AG04449 (cell line): ENCODE data around the gene NHSL1.
"Not testable (repeated sequence)": the region's sequence is repeated elsewhere in the genome, so short reads cannot be mapped to it uniquely, and the experiment has no call there.

Experiments
- CTCF ChIA-PET: fragments of 350-600 bp; formaldehyde crosslinking; extraction: SDS; loops from one replicate; lab custom pipeline; 2021; ENCODE audit warnings: antibody characterized with exemption; lab: Yijun Ruan, JAX
- POLR2A ChIA-PET: fragments of 400-600, 350-600 bp; formaldehyde crosslinking; extraction: SDS; loops from one replicate; lab custom pipeline; 2020; ENCODE audit warnings: antibody characterized with exemption, inconsistent platforms; lab: Yijun Ruan, JAX
- DNase-seq: peaks from one replicate; pipeline ENCODE4 v3.0.0-alpha.2; 2010; ENCODE audit warnings: low read depth, low spot score
- H3K4me3 ChIP-seq: 2 replicates; pipeline ENCODE4 v1.5.1; 2011; ENCODE audit warnings: low read depth, mild to moderate bottlenecking, control low read depth, low read length
- TF ChIP-seq, protein P1 (sequence below): IDR thresholded peaks from one replicate; pipeline ENCODE4 v1.5.1; 2011; ENCODE audit warnings: mild to moderate bottlenecking, moderate library complexity, low read length, control low read depth, inconsistent platforms; ENCODE audit not compliant: insufficient read depth; ENCODE audit errors: missing control alignments

NHSL1 gene

DNA sequence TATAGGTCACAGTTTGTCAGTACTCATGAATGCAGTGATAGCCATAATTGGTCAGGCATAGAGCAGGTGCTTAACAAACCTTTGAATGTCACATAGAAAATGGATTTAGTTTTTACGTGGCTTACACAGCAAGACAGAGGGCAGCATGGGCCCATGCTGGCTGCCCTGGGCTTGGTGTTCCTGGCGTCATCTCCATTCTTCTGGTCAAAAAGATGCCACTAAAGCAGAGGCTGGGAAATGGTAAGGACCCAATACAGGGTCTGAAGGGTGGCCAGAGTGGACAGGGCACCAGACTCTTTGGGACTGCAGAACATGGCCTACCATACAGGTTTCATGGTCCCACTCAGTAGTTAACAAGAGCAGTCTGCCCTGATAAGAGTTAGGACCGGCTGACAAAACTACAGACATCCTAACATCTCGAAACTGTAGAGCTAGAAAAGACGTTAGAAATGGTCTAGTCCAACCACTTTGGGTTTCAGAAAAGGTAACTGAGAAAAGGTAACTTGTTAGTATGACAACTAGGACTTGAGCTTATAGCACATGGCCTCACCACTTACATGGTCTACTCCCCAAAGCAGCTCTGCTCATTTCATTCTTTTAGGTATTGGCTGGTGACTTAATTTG, 72.7 kb downstream of the NHSL1 start:
- TF ChIP-seq, protein P1, sequence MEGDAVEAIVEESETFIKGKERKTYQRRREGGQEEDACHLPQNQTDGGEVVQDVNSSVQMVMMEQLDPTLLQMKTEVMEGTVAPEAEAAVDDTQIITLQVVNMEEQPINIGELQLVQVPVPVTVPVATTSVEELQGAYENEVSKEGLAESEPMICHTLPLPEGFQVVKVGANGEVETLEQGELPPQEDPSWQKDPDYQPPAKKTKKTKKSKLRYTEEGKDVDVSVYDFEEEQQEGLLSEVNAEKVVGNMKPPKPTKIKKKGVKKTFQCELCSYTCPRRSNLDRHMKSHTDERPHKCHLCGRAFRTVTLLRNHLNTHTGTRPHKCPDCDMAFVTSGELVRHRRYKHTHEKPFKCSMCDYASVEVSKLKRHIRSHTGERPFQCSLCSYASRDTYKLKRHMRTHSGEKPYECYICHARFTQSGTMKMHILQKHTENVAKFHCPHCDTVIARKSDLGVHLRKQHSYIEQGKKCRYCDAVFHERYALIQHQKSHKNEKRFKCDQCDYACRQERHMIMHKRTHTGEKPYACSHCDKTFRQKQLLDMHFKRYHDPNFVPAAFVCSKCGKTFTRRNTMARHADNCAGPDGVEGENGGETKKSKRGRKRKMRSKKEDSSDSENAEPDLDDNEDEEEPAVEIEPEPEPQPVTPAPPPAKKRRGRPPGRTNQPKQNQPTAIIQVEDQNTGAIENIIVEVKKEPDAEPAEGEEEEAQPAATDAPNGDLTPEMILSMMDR, result no peak
- DNase-seq, result no peak
- CTCF ChIA-PET, result interaction anchor here (0.8 to 9.4 kb wide), 12 partner anchors 14 to 424 kb away, joined by 3 to 121 read pairs (median 18); no protein-coding TSS in a partner anchor
- no peak overlapping the region for H3K4me3 ChIP-seq
- POLR2A ChIA-PET, result no interaction called here

GRCh38 chr6:138425256-138425655, 74.0 kb downstream of the NHSL1 start:
- POLR2A ChIA-PET, DNase-seq, H3K4me3 ChIP-seq: not testable (repeated sequence)
- CTCF ChIA-PET, result interaction anchor here (5.7 to 9.4 kb wide), 4 partner anchors 83 to 309 kb away, joined by 35 to 121 read pairs (median 93); no protein-coding TSS in a partner anchor

DNA sequence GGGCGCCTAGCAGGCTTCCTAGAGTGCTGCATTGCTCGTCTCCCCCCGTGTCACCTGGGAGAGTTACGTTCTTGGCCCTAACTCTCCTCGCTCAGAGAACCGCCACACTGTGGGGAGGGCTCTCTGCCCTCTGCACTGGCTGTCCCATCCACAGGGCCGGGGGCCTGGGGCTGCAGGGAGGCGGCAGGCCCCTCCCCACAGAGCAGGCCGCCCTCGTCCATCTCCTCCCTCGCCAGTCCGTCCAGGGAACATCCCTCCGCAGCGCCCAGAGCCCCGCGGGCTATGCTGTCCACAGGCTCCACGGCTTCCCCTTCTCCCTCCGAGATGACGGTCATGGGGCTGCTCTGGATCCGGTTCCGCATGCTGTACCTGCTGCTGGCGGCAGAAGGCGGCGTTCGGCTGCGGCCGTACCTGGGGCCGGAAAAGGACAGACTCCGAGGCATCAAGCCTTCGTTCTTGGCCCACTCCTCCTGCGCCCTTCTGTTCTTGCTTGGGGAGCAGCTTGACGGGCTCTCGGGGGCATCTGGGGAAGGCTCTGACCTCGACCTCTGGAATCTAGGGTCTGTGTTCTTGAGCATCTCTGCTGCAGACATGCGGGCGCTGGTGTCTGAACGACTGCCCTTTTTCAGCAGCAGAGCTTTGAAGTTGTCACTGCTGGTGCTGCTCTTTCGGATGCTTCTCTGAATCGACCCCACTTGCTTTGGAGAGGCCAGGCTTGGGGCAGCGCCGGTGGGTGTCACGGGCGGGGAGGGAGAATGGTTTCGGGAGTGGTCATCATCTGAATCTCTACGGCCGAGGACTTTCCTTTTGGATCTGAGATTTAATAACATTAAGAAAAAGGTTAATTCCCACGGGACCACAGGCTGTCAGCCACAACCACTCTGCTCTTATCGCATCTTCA, 75.0 kb downstream of the NHSL1 start:
- TF ChIP-seq, protein P1, result no peak
- ChIA-PET POLR2A (no interaction called here), CTCF (interaction anchor here (0.8 to 9.4 kb wide), 4 partner anchors 84 to 309 kb away, joined by 4 to 121 read pairs (median 93); no protein-coding TSS in a partner anchor)
- no peak for DNase-seq
- H3K4me3 ChIP-seq, result no peak overlapping the region

- CTCF ChIA-PET, result interaction anchor here (0.8 to 9.3 kb wide), 7 partner anchors 13 to 307 kb away, joined by 3 to 121 read pairs (median 4); partner anchors contain the start of gene HEBP2
- TF ChIP-seq, protein P1, result no peak
- DNase-seq, result no peak
- H3K4me3 ChIP-seq, result no peak overlapping the region
- POLR2A ChIA-PET, result no interaction called here
Observed at GRCh38 chr6:138422861-138423260, 76.4 kb downstream of the NHSL1 start.

DNA sequence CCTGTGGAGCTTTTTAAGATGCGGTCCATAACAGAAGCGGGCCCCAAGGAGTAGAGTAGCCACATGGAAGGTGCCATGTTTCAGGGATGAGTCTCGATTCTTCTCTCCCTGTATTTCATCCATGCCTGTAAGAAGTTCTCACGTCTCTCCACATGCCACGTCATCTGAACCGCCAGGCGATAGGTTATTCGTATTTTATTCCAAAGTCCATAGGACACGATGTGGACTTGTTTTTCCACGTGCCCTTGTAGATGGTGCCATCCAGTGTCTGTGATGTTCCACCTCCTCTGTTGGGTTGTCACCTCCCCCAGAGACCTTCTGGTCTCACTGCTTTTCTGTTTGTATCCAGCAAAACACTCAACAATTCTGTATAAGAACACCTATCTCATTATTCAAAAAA, 77.7 kb downstream of the NHSL1 start:
- H3K4me3 ChIP-seq, result no peak overlapping the region
- no peak for DNase-seq
- TF ChIP-seq, protein P1, result no peak
- ChIA-PET POLR2A (no interaction called here), CTCF (interaction anchor here (1.1 to 2.1 kb wide), 4 partner anchors 94 to 306 kb away, joined by 3 to 7 read pairs (median 5); no protein-coding TSS in a partner anchor)

GRCh38 chr6:138421089-138421488, 78.2 kb downstream of the NHSL1 start:
- no peak overlapping the region for H3K4me3 ChIP-seq
- CTCF ChIA-PET, result interaction anchor here (0.6 to 2.1 kb wide), 3 partner anchors 88 to 305 kb away, joined by 3 to 7 read pairs (median 3); no protein-coding TSS in a partner anchor
- TF ChIP-seq, protein P1, result no peak
- POLR2A ChIA-PET, result no interaction called here
- no peak for DNase-seq
